Measurements from ENCODE around the gene FTCD. TPM values are rescaled to one million over a fixed set of nuclear protein-coding genes. Genes with fewer than 3 reads are reported as not detected.

The FTCD gene, protein sequence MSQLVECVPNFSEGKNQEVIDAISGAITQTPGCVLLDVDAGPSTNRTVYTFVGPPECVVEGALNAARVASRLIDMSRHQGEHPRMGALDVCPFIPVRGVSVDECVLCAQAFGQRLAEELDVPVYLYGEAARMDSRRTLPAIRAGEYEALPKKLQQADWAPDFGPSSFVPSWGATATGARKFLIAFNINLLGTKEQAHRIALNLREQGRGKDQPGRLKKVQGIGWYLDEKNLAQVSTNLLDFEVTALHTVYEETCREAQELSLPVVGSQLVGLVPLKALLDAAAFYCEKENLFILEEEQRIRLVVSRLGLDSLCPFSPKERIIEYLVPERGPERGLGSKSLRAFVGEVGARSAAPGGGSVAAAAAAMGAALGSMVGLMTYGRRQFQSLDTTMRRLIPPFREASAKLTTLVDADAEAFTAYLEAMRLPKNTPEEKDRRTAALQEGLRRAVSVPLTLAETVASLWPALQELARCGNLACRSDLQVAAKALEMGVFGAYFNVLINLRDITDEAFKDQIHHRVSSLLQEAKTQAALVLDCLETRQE
- total RNA-seq: 0.60 and 0.63 TPM in 2 replicates

DNA sequence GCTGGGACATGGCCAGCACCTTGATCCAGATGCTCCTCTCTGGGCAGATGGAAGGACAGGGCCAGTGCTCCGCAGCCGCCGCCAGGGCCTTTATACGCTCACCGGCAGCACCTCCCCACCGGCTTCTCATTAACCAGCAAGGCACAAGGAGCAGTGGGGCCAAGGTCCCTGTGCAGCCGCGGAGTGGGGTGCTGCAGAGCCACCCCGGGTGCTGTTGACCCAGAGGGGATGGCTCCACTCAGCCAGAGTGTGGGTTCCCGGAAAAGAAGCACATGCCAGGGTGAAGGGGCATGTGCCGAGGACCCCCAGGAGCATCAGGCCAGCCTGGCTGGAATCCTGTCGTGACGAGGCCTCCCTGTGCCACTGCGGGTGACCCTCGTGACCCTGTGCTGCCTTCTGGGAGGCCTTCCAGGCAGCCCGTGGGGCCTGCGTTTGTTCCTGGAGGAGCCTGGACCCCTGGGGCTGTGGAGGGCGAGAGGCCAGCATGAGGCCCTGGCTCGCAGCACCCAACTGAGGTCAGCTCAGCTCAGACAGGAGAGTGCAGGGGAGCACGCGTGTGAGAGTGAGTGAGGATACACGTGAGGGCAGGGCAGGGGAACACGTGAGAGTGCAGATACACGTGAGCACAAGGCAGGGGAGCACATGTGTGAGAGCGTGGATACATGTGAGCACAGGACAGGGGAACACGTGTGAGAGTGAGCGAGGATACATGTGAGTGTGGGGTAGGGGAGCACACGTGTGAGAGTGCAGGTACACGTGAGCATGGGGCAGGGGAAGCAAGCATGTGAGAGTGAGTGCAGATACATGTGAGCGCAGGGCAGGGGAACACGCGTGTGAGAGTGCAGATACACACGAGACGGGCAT is at the start of gene FTCD:
TSS of gene FTCD (minus strand) at position 66 of the 864 bp plus-strand sequence. CDS start at position 10, 56 bp downstream.

DNA sequence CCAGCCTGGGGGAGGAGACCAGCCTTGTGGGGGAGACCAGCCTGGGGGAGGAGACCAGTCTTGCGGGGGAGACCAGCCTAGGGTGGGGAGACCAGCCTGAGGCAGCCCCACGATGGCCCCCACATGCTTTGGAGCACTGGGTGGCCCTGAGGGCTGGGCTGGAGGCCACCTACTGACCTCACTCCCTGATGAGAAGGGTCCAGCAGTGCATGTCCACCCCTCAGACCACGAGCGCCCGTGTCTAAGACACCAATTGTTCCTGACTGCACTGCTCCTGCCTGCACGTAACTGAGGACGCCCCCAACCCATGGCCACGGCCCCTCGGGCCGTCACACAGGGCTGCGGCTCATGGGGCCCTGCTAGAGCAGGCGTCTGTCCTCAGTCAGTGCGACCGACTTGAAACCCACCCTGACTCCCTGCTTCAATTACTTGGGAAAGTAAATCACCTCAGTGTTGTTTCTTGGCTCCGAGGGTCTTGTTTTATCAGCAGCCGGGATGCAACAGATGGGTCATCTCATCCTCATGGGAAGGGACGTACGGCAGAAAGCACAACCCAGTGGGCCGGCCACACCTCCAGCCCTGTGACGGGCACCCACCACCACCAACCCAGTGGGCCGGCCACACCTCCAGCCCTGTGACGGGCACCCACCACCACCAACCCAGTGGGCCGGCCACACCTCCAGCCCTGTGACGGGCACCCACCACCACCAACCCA is 28.7 kb upstream of the FTCD start, which contains the start of gene SPATC1L:
TSS of gene SPATC1L (minus strand) at position 550 of the 715 bp plus-strand sequence. CDS start 1,643 bp downstream, outside the sequence.

DNA sequence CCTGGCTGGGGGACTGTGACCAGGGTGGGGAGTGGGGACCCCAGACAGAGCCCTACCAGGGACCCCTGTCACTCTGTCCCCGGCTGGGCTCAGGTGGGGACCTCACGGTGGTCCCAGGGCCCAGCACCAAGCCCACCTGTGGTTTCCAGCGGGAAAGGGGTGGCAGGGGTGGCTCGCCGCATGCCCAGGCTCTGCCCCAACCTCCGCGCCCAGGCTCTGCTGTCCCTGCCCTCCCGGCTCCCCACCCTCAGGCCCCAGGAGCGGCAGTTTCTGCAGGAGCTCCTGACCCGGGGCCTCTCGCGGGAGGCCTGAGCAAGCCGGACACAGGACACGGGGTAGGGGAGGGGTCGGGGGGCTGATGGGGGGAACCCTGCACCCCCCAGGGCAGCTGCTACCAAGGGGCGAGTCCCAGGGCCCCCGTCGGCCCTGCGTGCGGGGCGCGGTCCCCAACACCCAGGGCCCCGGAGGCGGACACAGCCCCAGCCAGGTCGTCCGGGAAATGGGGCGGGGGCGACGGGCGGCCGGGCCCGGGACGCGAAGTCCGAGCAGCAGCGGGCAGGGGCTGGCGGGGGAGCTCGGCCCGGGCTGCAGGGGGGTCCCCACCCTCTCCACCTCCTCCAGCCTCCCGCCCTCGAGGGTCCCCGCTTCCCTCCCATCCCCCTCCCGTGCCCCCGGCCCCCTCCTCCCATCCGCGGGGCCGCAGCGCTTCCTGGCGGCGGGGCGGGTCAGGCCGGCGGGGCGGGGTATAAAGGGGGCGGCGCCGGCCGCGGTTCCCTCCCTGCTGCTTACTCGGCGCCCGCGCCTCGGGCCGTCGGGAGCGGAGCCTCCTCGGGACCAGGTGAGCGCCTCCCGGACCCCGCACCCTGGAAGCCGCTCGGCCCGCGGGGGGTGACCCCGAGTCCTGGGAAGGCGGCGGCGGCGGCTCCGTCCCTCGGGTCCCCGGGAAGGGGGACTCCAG is 57.8 kb downstream of the FTCD start, which contains the start of gene COL6A2:
TSS of gene COL6A2 (plus strand) at position 777 of the 958 bp plus-strand sequence.

Other genes with a start within 250 kb of the FTCD start
- gene COL6A1, start 173.8 kb downstream of the FTCD start, total RNA-seq: 1,262 and 2,390 TPM in 2 replicates
- 1,128 and 2,830 TPM in 2 replicates for gene COL6A2, start 57.5 kb downstream of the FTCD start, total RNA-seq
- 5.0 and 9.3 TPM in 2 replicates for gene SPATC1L, start 28.9 kb upstream of the FTCD start, total RNA-seq
- gene LSS, start 73.2 kb upstream of the FTCD start, total RNA-seq: 111 and 122 TPM in 2 replicates
- 64.1 and 68.7 TPM in 2 replicates for gene MCM3AP, start 130.0 kb upstream of the FTCD start, total RNA-seq
- 18.8 TPM in 2 replicates for gene YBEY, start 130.8 kb upstream of the FTCD start, total RNA-seq
- gene C21orf58, start 168.3 kb upstream of the FTCD start, total RNA-seq: 1.8 and 1.9 TPM in 2 replicates
- 16.1 and 19.9 TPM in 2 replicates for gene PCNT, start 168.6 kb upstream of the FTCD start, total RNA-seq

Data from bronchial smooth muscle cell (primary cell).